RWPE1 (cell line): ENCODE data around the gene GRIN3B.
A peak's percentile ranks its signal among the peaks of the same experiment; 100 is the strongest.

Experiments
- CTCF ChIA-PET: fragments of 350-600 bp; sonication (Branson Sonifier 250); formaldehyde crosslinking; extraction: SDS; loops from one replicate; lab custom pipeline; 2021; lab: Yijun Ruan, JAX
- POLR2A ChIA-PET: fragments of 400-600 bp; formaldehyde crosslinking; extraction: SDS; loops from one replicate; lab custom pipeline; 2020; ENCODE audit warnings: antibody characterized with exemption; ENCODE audit not compliant: low non-redundant PET; lab: Yijun Ruan, JAX
- DNase-seq: peaks from one replicate; pipeline ENCODE4 v3.0.0; 2012; ENCODE audit warnings: low spot score
- H3K27ac ChIP-seq: fragments of 450-650 bp; 2 replicates; pipeline ENCODE4 v1.5.1; 2017
- TF ChIP-seq, protein P1 (sequence below): fragments of 450-650 bp; conservative IDR thresholded peaks from 2 replicates; pipeline ENCODE4 v1.5.1; 2017; ENCODE audit warnings: low read depth, mild to moderate bottlenecking

GRIN3B gene

DNA sequence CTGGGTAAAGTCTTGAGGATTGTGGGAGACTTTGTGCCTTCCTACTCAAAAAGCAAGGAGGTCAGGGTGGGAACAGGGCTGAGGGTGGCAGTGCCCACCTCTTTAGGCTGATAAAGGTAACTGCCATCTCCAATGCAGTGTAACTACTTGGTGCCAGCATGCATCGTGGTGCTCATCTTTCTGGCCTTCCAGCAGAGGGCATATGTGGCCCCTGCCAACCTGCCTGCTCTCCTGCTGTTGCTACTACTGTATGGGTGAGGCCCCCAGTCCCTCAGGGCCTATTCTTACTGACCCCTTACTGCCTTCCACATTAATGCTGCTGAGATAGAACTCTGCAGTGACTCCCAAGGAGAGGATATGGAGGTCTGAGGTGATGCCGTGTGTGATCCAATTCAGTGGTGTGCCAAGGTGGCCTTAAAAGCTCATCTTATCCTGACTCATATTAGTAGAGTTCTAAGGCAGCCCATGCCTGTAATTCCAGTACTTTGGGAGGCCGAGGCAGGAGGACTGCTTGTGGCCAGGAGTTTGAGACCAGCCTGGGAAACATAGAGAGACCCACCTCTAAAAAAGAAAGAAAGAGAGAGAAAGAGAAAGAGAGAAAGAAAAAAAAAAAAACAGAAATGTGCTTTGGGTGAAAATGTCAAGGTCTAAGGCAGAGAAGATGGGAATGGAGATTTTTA lies 57.1 kb downstream of the GRIN3B start:
- no peak for DNase-seq
- CTCF ChIA-PET, result interaction anchor here (0.7 kb wide), 1 partner anchor 20 kb away, joined by 3 read pairs; no protein-coding TSS in a partner anchor
- POLR2A ChIA-PET, result no interaction called here
- 0 out of 2 replicates have a peak overlapping the region, but pooled peaks have one; percentile 18 for H3K27ac ChIP-seq
- TF ChIP-seq, protein P1, sequence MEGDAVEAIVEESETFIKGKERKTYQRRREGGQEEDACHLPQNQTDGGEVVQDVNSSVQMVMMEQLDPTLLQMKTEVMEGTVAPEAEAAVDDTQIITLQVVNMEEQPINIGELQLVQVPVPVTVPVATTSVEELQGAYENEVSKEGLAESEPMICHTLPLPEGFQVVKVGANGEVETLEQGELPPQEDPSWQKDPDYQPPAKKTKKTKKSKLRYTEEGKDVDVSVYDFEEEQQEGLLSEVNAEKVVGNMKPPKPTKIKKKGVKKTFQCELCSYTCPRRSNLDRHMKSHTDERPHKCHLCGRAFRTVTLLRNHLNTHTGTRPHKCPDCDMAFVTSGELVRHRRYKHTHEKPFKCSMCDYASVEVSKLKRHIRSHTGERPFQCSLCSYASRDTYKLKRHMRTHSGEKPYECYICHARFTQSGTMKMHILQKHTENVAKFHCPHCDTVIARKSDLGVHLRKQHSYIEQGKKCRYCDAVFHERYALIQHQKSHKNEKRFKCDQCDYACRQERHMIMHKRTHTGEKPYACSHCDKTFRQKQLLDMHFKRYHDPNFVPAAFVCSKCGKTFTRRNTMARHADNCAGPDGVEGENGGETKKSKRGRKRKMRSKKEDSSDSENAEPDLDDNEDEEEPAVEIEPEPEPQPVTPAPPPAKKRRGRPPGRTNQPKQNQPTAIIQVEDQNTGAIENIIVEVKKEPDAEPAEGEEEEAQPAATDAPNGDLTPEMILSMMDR, result peak; percentile 33

DNA sequence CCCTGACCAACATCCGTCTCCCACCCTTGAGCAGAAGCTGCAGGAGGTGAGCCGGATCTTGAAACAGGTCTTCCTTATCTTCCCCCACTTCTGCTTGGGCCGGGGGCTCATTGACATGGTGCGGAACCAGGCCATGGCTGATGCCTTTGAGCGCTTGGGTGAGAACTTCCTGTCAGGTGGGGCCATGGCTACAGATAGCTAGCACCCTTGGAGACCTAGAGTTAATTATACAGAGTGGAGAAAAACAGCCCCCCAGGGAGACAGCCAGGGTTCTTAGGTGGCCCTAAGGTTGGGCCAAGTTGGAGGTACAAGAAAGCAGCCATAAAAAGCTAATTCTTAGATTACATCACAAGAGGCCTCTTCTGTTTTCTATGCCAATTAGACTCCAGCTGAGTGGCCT lies 57.9 kb downstream of the GRIN3B start:
- ChIA-PET POLR2A (interaction anchor here (0.5 kb wide), 1 partner anchor 155 kb away, joined by 3 read pairs; no protein-coding TSS in a partner anchor), CTCF (no interaction called here)
- DNase-seq, result no peak
- no peak overlapping the region for H3K27ac ChIP-seq
- TF ChIP-seq, protein P1, result no peak
